Measurements from ENCODE around the gene HNRNPU. TPM values are rescaled to one million over a fixed set of nuclear protein-coding genes. Genes with fewer than 3 reads are reported as not detected.

The HNRNPU gene
- total and polyA plus RNA-seq, 2 experiments from 2014 or later = 422 to 687 TPM

DNA sequence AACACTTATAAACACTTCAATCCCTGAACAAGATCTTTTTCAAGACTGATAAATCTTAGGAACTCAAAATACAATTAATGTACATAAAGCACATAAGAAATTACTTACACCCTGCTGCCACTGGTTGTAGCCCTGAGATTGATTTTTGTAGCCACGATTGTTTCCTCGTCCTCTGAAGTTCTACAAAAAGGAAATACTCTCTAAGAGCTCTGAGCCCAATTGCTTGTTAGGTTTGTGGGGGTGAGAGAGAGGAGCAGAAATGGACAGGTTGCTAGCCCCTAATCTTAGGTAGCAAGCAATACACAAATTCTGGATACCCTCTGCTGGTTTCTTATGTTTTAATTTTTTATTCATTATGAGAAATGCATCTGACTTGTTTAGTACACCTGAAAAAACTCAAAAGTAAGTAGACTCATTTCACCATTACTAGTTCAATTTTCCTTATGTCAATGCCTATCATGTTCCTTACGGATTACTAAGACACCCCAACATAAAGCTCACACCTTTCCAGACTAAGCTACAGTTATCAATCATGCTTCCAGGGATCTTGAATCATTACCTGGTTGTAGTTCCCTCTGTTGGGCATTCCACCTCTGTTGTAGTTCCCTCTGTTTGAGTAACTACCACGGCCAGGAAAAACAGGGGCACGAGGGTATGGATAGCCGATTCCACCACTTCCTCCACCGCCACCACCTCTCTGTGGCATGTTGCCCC, 9.3 kb downstream of the HNRNPU start (continued):
- TF ChIP-seq, protein P1, sequence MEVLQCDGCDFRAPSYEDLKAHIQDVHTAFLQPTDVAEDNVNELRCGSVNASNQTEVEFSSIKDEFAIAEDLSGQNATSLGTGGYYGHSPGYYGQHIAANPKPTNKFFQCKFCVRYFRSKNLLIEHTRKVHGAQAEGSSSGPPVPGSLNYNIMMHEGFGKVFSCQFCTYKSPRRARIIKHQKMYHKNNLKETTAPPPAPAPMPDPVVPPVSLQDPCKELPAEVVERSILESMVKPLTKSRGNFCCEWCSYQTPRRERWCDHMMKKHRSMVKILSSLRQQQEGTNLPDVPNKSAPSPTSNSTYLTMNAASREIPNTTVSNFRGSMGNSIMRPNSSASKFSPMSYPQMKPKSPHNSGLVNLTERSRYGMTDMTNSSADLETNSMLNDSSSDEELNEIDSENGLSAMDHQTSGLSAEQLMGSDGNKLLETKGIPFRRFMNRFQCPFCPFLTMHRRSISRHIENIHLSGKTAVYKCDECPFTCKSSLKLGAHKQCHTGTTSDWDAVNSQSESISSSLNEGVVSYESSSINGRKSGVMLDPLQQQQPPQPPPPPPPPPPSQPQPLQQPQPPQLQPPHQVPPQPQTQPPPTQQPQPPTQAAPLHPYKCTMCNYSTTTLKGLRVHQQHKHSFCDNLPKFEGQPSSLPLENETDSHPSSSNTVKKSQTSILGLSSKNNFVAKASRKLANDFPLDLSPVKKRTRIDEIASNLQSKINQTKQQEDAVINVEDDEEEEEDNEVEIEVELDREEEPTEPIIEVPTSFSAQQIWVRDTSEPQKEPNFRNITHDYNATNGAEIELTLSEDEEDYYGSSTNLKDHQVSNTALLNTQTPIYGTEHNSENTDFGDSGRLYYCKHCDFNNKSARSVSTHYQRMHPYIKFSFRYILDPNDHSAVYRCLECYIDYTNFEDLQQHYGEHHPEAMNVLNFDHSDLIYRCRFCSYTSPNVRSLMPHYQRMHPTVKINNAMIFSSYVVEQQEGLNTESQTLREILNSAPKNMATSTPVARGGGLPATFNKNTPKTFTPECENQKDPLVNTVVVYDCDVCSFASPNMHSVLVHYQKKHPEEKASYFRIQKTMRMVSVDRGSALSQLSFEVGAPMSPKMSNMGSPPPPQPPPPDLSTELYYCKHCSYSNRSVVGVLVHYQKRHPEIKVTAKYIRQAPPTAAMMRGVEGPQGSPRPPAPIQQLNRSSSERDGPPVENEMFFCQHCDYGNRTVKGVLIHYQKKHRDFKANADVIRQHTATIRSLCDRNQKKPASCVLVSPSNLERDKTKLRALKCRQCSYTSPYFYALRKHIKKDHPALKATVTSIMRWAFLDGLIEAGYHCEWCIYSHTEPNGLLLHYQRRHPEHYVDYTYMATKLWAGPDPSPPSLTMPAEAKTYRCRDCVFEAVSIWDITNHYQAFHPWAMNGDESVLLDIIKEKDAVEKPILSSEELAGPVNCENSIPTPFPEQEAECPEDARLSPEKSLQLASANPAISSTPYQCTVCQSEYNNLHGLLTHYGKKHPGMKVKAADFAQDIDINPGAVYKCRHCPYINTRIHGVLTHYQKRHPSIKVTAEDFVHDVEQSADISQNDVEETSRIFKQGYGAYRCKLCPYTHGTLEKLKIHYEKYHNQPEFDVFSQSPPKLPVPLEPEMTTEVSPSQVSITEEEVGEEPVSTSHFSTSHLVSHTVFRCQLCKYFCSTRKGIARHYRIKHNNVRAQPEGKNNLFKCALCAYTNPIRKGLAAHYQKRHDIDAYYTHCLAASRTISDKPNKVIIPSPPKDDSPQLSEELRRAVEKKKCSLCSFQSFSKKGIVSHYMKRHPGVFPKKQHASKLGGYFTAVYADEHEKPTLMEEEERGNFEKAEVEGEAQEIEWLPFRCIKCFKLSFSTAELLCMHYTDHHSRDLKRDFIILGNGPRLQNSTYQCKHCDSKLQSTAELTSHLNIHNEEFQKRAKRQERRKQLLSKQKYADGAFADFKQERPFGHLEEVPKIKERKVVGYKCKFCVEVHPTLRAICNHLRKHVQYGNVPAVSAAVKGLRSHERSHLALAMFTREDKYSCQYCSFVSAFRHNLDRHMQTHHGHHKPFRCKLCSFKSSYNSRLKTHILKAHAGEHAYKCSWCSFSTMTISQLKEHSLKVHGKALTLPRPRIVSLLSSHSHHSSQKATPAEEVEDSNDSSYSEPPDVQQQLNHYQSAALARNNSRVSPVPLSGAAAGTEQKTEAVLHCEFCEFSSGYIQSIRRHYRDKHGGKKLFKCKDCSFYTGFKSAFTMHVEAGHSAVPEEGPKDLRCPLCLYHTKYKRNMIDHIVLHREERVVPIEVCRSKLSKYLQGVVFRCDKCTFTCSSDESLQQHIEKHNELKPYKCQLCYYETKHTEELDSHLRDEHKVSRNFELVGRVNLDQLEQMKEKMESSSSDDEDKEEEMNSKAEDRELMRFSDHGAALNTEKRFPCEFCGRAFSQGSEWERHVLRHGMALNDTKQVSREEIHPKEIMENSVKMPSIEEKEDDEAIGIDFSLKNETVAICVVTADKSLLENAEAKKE (CRISPR knock-in tag; IDR thresholded peaks at IDR 0.05) = no peak
- TF ChIP-seq STAT1 (IDR thresholded peaks at IDR 0.05; ENCODE audit: unreplicated experiment) (no peak), JUNB (IDR thresholded peaks at IDR 0.05; ENCODE audit: unreplicated experiment) (no peak)

GRCh38 chr1:244854166-244854565, 10.2 kb downstream of the HNRNPU start:
- Histone ChIP-seq H3F3A (replicated peaks; ENCODE audit: low read depth) (peaks cover 36% of the 10 kb centered on the region), H3K36me3 (ENCODE audit: insufficient read depth) (peaks cover 86% of the 10 kb centered on the region), H4K20me1 (replicated peaks; ENCODE audit: insufficient read depth) (peaks cover 63% of the 10 kb centered on the region), H3K4me2 (no peak overlapping the region), H3K4me1 (ENCODE audit: insufficient read depth) (peaks cover 7% of the 10 kb centered on the region; the same call in 1 of the 2 replicates), H3K27ac (ENCODE audit: low read depth) (no peak overlapping the region), H3K27me3 (ENCODE audit: insufficient read depth) (no peaks in the 10 kb centered on the region), H3K4me3 (no peak overlapping the region), H3K9me2 (ENCODE audit: insufficient read depth) (no peaks in the 10 kb centered on the region), H3K79me2 (replicated peaks; ENCODE audit: insufficient read depth) (peaks cover 80% of the 10 kb centered on the region), H2AFZ (no peak overlapping the region)
- TF ChIP-seq JUNB (IDR thresholded peaks at IDR 0.05; ENCODE audit: unreplicated experiment) (no peak), STAT1 (IDR thresholded peaks at IDR 0.05; ENCODE audit: unreplicated experiment) (no peak), ETS1 (IDR thresholded peaks at IDR 0.05) (no peak)
- TF ChIP-seq, protein P1 (CRISPR knock-in tag; IDR thresholded peaks at IDR 0.05) = no peak
- peaks cover 3% of the 10 kb centered on the region for H3K27me3 Mint-ChIP-seq (ENCODE audit: insufficient read depth, low read depth, poor library complexity)
- H3K4me1 Mint-ChIP-seq = peaks cover 29% of the 10 kb centered on the region
- H3K27ac Mint-ChIP-seq = no peak overlapping the region
- DNase-seq (ENCODE audit: low spot score) (no peak), ATAC-seq (no peak)
- peaks cover 99% of the 10 kb centered on the region for H3K36me3 Mint-ChIP-seq (ENCODE audit: low read depth)
- no peaks in the 10 kb centered on the region for H3K9me3 Mint-ChIP-seq
- no peak overlapping the region; the same call in 2 of the 3 replicates for H3K4me3 Mint-ChIP-seq

Measured in GM23338 (cell line).